ENCODE measurements around the gene DKC1. TPM values are rescaled to one million over a fixed set of nuclear protein-coding genes. Genes with fewer than 3 reads are reported as not detected.
"Not testable (repeated sequence)": the region's sequence is repeated elsewhere in the genome, so short reads cannot be mapped to it uniquely, and the experiment has no call there.

DKC1 gene
- total RNA-seq, 1 experiment from 2014 or later, result 107 TPM

DNA sequence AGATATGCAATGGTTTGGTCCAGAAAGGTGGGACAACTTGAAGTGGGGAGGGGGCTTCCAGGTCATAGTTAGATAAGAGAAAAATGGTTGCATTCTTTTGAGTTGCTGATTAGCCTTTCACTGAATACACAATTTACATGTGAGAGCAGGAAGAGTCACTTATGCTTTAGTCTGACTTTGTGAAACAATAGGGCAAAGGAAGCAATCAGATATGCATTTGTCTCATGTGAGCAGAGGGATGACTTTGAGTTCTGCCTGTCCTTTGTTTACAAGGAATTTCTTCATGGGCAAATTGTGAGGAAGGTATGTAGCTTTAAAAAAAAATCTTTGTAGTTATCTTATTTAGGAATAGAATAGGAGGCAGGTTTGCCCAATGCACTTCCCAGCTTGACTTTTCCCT is 58.9 kb downstream of the DKC1 start:
- intact Hi-C loops (cut with micrococcal nuclease; ENCODE audit: unreplicated experiment), result no loop called here
- no peaks in the 10 kb centered on the region for H3K27me3 ChIP-seq (replicated peaks; ENCODE audit: control insufficient read depth, insufficient read depth, low read length)
- POLR2A ChIA-PET, result no interaction called here
- Mint-ChIP-seq H3K27ac (ENCODE audit: unreplicated experiment) (no peak overlapping the region), H3K9me3 (ENCODE audit: unreplicated experiment) (peaks cover 7% of the 10 kb centered on the region), H3K4me1 (ENCODE audit: low read depth, unreplicated experiment) (no peaks in the 10 kb centered on the region), H3K27me3 (ENCODE audit: insufficient read depth, unreplicated experiment) (no peaks in the 10 kb centered on the region), H3K4me3 (ENCODE audit: unreplicated experiment) (no peak overlapping the region), H3K36me3 (ENCODE audit: insufficient read depth, unreplicated experiment) (no peaks in the 10 kb centered on the region)
- H3K4me1 ChIP-seq, result no peaks in the 10 kb centered on the region
- H3K9me3 ChIP-seq, result no peaks in the 10 kb centered on the region
- CTCF ChIA-PET, result no interaction called here
- H3K4me3 ChIP-seq (ENCODE audit: low read depth, low read length), result no peak overlapping the region
- no peaks in the 10 kb centered on the region for H3K36me3 ChIP-seq (ENCODE audit: control insufficient read depth, insufficient read depth, low read length)
- TF ChIP-seq, protein P1, sequence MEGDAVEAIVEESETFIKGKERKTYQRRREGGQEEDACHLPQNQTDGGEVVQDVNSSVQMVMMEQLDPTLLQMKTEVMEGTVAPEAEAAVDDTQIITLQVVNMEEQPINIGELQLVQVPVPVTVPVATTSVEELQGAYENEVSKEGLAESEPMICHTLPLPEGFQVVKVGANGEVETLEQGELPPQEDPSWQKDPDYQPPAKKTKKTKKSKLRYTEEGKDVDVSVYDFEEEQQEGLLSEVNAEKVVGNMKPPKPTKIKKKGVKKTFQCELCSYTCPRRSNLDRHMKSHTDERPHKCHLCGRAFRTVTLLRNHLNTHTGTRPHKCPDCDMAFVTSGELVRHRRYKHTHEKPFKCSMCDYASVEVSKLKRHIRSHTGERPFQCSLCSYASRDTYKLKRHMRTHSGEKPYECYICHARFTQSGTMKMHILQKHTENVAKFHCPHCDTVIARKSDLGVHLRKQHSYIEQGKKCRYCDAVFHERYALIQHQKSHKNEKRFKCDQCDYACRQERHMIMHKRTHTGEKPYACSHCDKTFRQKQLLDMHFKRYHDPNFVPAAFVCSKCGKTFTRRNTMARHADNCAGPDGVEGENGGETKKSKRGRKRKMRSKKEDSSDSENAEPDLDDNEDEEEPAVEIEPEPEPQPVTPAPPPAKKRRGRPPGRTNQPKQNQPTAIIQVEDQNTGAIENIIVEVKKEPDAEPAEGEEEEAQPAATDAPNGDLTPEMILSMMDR (IDR thresholded peaks at IDR 0.05; ENCODE audit: insufficient read depth in 1 of 2, low read depth in 1 of 2, low read length in 1 of 2, severe bottlenecking in 1 of 2, unreplicated experiment in 1 of 2), result no peak
- no TSS peak for BruUV-seq (replicated peaks)
- no peak for DNase-seq

DNA sequence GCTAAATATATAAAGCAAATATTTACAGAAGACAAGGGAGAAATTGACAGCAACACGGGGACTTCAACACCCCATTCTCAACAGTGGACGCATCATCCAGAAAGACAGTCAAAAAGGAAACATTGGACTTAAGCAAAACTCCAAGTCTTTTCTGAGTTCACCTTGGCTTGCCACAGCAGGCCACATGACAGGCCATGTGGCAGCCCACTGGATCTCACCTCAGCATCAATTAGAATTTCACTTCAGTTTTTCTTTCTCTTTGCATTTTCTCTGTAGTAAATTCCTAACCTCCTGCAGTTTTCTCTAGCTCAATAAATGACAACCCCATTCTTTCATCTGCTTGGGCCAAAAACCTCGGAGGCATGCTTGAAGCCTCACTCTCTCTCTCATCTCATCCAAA is 59.4 kb downstream of the DKC1 start:
- Histone ChIP-seq H3K27me3 (replicated peaks; ENCODE audit: control insufficient read depth, insufficient read depth, low read length) (no peaks in the 10 kb centered on the region), H3K36me3 (ENCODE audit: control insufficient read depth, insufficient read depth, low read length) (no peaks in the 10 kb centered on the region), H3K4me3 (ENCODE audit: low read depth, low read length) (no peak overlapping the region), H3K9me3 (no peaks in the 10 kb centered on the region), H3K4me1 (no peaks in the 10 kb centered on the region)
- intact Hi-C loops (cut with micrococcal nuclease; ENCODE audit: unreplicated experiment), result no loop called here
- POLR2A ChIA-PET, result no interaction called here
- H3K27ac Mint-ChIP-seq (ENCODE audit: unreplicated experiment), result no peak overlapping the region
- TF ChIP-seq, protein P1 (IDR thresholded peaks at IDR 0.05; ENCODE audit: insufficient read depth in 1 of 2, low read depth in 1 of 2, low read length in 1 of 2, severe bottlenecking in 1 of 2, unreplicated experiment in 1 of 2), result no peak
- no peaks in the 10 kb centered on the region for H3K4me1 Mint-ChIP-seq (ENCODE audit: low read depth, unreplicated experiment)
- no peaks in the 10 kb centered on the region for H3K27me3 Mint-ChIP-seq (ENCODE audit: insufficient read depth, unreplicated experiment)
- no peak for DNase-seq
- CTCF ChIA-PET, result no interaction called here
- H3K36me3 Mint-ChIP-seq (ENCODE audit: insufficient read depth, unreplicated experiment), result no peaks in the 10 kb centered on the region
- no TSS peak for BruUV-seq (replicated peaks)
- no peak overlapping the region for H3K4me3 Mint-ChIP-seq (ENCODE audit: unreplicated experiment)
- H3K9me3 Mint-ChIP-seq (ENCODE audit: unreplicated experiment), result peaks cover 5% of the 10 kb centered on the region

DNA sequence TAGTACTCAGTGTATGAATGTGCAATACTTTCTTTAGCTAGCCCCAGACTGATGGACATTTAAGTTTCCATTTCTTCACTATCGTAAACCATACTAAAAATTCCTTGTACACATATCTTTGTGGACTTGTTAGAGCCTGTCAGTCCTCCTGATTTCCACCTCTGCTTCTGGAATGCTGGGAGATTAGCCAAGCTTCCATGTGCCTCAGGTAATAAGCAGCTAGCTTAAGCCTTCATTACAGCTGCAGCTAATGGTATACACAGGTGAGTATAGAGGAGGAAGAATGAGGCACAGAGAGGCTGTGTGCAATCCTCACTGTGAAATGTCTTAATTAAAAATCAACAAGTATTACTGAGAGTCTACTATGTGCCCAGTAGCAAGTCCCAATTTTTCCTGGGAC is 62.0 kb downstream of the DKC1 start:
- POLR2A ChIA-PET, result no interaction called here
- Histone ChIP-seq H3K9me3 (no peaks in the 10 kb centered on the region), H3K27me3 (replicated peaks; ENCODE audit: control insufficient read depth, insufficient read depth, low read length) (no peaks in the 10 kb centered on the region), H3K4me1 (no peaks in the 10 kb centered on the region), H3K4me3 (ENCODE audit: low read depth, low read length) (no peak overlapping the region), H3K36me3 (ENCODE audit: control insufficient read depth, insufficient read depth, low read length) (no peaks in the 10 kb centered on the region)
- DNase-seq, result no peak
- H3K36me3 Mint-ChIP-seq (ENCODE audit: insufficient read depth, unreplicated experiment), result no peaks in the 10 kb centered on the region
- CTCF ChIA-PET, result no interaction called here
- H3K9me3 Mint-ChIP-seq (ENCODE audit: unreplicated experiment), result no peaks in the 10 kb centered on the region
- H3K4me1 Mint-ChIP-seq (ENCODE audit: low read depth, unreplicated experiment), result no peaks in the 10 kb centered on the region
- intact Hi-C loops (cut with micrococcal nuclease; ENCODE audit: unreplicated experiment), result no loop called here
- BruUV-seq (replicated peaks), result no TSS peak
- H3K4me3 Mint-ChIP-seq (ENCODE audit: unreplicated experiment), result no peak overlapping the region
- H3K27me3 Mint-ChIP-seq (ENCODE audit: insufficient read depth, unreplicated experiment), result no peaks in the 10 kb centered on the region
- H3K27ac Mint-ChIP-seq (ENCODE audit: unreplicated experiment), result no peak overlapping the region
- TF ChIP-seq, protein P1 (IDR thresholded peaks at IDR 0.05; ENCODE audit: insufficient read depth in 1 of 2, low read depth in 1 of 2, low read length in 1 of 2, severe bottlenecking in 1 of 2, unreplicated experiment in 1 of 2), result no peak

DNA sequence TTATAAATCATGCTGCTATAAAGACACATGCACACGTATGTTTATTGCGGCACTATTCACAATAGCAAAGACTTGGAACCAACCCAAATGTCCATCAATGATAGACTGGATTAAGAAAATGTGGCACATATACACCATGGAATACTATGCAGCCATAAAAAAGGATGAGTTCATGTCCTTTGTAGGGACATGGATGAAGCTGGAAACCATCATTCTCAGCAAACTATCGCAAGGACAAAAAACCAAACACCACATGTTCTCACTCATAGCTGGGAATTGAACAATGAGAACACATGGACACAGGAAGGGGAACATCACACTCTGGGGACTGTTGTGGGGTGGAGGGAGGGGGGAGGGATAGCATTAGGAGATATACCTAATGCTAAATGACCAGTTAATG is 62.9 kb downstream of the DKC1 start:
- H3K27me3 Mint-ChIP-seq (ENCODE audit: insufficient read depth, unreplicated experiment); H3K4me3 ChIP-seq (ENCODE audit: low read depth, low read length); H3K4me3 Mint-ChIP-seq (ENCODE audit: unreplicated experiment); BruUV-seq (replicated peaks); H3K9me3 ChIP-seq; H3K4me1 ChIP-seq; CTCF ChIA-PET; H3K36me3 ChIP-seq (ENCODE audit: control insufficient read depth, insufficient read depth, low read length); POLR2A ChIA-PET; H3K4me1 Mint-ChIP-seq (ENCODE audit: low read depth, unreplicated experiment); H3K36me3 Mint-ChIP-seq (ENCODE audit: insufficient read depth, unreplicated experiment); intact Hi-C loops (cut with micrococcal nuclease; ENCODE audit: unreplicated experiment); H3K27ac Mint-ChIP-seq (ENCODE audit: unreplicated experiment); H3K27me3 ChIP-seq (replicated peaks; ENCODE audit: control insufficient read depth, insufficient read depth, low read length); H3K9me3 Mint-ChIP-seq (ENCODE audit: unreplicated experiment); DNase-seq: not testable (repeated sequence)

Measured in Caco-2 (cell line).